HG02938 (cell line): ENCODE results near the gene METTL9.
"Not testable (repeated sequence)": the region's sequence is repeated elsewhere in the genome, so short reads cannot be mapped to it uniquely, and the experiment has no call there.

Experiments used
- ATAC-seq: cut with Tn5 transposase; IDR thresholded peaks from one replicate; pipeline ENCODE4 v1.9.1; 2021; ENCODE audit warnings: mild to moderate bottlenecking, moderate library complexity; ENCODE audit not compliant: unreplicated experiment

Gene METTL9

GRCh38 chr16:21599122-21600030 lies at the start of gene METTL9:
Gene METTL9 (plus strand): TSS chr16:21599577. CDS start chr16:21599734, 157 bp downstream.
- peak; percentile 82 for ATAC-seq

DNA sequence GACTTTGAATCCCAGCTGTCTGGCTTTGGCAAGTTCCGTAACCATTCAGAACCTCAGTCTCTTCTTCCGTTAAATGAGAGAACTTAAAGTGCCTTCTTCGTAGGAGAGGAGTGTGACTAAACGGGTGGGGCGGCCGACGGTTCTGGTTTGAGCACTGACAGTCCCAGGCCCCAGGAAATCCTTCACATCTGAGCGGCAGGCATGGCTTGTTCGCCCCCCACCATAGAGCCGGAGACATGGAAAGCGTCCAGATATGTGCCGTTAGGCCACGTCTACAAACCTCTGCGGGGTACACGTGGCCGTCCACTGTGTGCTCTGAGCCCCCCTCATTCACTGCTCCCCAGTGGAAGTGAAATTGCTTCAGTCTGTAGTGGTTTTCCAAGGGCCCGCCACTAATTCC lies 49.4 kb upstream of the METTL9 start:
- ATAC-seq: not testable (repeated sequence)

DNA sequence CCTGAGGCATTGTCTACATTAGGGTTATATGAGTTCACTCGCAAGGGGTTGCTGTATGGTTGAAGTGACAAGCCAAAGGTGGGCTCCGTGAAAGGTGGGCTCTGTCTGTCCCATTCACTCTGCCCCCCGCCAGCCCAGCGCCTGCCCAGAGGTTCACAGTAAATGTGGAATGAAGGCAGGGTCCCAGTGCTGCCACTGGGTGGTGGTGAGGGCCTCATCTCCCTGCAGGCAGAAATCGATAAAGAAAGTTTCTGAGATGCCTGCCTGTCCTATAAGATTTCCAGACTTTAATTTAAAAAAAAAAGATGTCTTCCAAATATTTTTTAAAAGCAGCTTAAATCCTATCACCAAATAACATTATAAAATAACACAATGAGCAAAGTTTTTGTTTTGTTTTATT lies 48.9 kb upstream of the METTL9 start:
- not testable (repeated sequence) for ATAC-seq

GRCh38 chr16:21551076-21551475 lies 48.3 kb upstream of the METTL9 start:
- not testable (repeated sequence) for ATAC-seq

GRCh38 chr16:21551600-21551999 lies 47.8 kb upstream of the METTL9 start:
- ATAC-seq: not testable (repeated sequence)

DNA sequence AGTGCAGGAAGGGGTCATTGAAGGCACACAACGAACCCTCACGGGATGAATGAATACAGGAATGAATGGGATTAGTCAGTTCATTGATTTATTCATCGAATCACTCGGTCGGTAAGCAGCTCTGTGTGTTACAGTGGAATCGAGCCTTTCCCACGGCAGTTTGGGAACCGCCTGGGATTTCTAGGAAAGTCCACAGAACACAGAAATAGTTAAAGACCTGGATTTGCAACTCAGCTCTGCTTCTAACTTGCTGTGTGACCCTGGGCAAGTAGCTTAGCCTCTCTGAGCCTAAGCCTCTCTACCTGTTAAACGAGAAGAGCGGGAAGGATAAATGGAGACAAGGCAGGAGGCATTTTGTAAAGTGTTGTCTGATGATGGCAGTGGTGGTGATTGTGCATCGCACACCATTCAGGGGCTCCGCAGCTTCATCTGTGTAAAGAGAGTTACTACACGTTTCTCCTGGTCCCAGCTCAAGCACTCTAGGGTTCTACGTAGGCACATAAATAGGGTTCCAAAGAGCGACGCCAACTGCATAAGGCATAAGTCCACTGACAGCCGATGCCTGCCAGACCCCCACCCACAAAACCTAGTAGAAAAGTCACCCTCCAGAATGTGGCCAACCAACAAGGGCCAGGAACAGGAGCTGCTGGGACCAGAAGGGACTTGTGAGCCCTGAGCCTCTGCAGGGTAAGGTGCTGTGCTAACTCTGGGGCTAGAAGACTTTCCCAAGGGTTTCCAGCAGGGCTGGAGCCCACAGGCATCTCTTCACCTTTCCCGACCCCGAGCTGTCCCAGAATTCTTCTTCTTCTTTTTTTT lies 45.7 kb upstream of the METTL9 start:
- ATAC-seq: not testable (repeated sequence)

DNA sequence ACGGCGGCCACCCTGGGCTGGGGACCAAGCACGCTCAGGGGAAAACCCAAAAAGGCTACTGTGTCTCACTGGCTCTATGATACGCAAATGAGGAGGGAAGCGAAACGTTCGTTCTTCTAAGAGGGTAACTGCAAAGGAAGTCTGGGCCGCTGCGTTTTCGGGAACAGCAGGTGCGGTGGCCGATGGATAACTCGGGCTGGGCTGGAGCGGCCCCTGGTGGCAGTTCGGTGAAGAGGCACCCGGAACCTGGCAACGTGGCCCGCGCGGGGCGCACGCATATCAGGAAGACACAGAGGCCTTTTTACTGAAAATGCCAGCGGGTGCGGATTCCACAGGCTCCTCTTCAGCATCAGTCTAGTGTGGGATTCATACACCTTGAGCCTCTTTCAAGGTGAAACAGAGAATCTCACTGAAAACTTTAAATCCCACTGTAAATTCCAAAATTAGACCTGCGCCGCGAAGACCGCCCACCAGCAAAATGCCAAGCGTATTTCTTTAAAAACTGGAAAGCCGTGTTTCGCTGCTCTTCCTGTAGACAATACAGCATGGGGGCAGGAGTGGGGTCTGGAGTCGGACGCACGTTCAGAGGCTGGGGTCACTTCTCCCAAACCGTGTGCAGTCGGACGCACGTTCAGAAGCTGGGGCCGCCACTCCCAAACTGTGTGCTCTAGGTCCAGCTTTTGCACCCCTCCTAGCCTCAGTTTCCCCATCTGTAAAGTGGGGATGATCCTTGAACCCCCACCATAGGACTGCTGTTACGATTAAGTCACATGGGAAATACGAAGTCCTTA lies 44.4 kb upstream of the METTL9 start:
- peak; percentile 98 for ATAC-seq

DNA sequence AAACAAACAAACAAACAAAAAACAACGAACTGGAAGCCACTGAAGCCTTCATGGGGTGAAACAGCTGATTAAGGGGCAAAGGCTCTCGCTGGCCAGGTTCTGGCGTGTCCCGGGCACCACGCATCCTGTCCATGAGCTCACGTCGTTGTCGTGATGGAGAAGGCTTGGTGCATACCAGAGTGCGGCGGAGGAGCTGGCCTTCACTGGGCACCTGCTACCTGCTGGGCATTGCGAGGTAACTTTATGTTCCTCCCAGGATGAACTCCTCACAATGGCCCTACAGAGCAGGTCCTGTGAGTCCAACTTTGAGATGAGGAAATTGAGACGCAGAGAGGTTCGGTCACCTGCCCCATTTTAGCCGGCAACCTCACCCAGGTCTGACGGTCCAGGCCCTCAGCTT lies 43.8 kb upstream of the METTL9 start:
- ATAC-seq: not testable (repeated sequence)

DNA sequence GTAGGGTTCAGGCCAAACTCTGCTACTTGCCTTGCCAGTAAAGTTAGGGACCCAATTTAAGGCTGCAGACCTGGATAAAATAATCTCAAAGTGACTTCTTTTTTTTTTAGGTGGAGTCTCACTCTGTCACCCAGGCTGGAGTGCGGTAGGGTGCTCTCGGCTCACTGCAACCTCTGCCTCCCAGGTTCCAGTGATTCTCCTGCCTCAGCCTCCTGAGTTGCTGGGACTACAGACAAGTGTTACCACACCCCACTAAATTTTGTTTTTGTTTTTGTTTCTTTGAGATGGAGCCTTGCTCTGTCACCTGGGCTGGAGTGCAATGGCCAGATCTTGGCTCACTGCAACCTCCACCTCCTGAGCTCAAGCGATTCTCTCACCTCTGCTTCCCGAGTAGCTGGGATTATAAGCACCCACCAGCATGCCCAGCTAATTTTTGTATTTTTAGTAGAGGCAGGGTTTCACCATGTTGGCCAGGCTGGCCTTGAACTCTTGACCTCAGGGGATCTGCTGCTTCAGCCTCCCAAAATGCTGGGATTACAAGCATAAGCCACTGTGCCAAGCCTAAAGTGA lies 43.3 kb upstream of the METTL9 start:
- ATAC-seq: not testable (repeated sequence)

DNA sequence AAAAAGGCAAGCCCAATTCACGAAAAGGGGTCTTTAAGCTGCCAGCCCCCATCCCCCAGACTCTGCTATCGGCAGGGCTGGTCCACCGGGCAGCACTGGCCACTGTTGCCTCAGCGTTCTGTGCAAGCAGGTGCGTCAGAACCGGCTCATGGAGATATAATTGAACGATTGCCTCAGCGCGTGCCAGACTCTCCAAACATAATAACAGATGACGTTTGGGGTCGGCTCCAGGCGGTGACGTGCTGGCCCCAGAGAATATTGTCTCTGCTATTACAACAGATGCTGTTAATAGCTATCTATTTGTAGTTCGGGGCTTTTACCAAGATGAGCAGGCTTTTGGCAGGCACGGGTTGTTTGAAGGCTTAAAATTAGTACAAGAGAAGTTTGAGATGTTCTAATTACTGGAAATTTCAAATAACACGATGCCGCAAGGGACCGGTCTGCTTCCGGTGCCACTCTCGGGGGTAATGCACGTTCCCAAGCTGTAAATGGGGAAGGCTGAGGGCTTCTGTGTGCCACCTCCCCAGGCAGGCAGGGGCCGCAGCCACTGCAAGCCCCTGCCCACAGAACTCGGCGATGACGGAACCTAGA lies 42.6 kb upstream of the METTL9 start:
- ATAC-seq: not testable (repeated sequence)

DNA sequence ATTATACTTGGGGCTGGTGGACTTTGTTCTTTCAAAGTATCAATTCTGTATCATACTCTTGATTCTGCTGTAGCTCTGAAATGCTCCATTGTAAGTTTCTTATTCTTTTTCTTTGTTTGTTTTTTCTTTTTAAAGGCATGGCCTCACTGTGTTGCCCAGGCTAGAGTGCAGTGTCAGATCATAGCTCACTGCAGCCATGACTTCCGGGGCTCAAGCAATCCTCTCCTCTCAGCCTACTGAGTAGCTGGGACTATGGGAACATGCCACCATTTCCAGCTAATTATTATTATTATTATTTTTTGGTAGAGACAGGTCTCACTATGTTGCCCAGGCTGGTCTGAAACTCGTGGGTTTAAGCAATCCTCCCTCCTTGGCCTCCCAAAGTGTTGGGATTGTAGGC lies 38.9 kb upstream of the METTL9 start:
- no peak for ATAC-seq

DNA sequence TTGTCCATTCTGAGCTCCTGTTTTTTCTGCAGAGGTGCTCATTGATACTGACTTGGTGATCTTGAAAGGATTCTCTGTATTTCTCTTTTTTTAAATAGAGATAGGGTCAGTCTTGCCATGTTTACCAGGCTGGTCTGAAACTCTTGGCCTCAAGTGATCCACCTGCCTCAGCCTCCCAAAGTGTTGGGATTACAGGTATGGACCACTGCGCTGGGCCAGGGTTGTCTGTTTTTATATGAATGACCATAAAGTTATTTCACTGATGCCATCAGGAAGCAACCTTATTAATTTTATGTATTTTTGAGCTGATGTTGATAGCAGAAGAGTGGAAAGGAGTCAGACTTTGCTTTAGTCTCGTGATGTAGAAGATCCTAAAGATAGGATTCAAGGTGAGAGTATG lies 35.7 kb upstream of the METTL9 start:
- no peak for ATAC-seq

GRCh38 chr16:21564367-21564766 lies 35.0 kb upstream of the METTL9 start:
- ATAC-seq: not testable (repeated sequence)

GRCh38 chr16:21565507-21565860 lies 33.9 kb upstream of the METTL9 start:
- ATAC-seq: no peak

GRCh38 chr16:21565861-21566669 lies 33.3 kb upstream of the METTL9 start:
- no peak for ATAC-seq

DNA sequence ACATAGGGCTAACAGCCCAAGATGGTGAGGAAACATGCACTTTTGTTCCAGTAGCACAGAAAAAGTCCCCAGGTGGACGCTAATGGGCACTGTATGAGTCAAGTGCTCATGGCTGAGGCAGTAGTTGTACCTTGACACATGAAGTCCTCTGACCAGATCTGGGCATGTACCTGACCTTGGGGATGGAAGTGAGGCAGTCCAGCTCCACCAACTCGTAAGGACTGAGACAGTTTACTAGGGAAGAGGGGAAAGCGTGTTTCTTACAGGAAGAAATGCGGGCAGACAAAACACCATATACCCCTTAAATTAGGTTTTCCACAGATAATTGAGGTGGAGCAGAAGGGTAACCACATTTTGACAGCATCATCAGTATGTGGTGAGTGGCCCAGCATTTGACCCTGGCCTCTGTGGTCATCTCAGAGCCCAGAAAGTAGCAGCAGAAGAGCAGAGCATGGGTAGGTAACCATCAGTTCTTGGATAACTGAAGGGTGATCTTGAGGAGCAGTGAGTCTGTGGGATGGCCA lies 32.4 kb upstream of the METTL9 start:
- no peak for ATAC-seq

GRCh38 chr16:21567496-21567895 lies 31.9 kb upstream of the METTL9 start:
- ATAC-seq: not testable (repeated sequence)

DNA sequence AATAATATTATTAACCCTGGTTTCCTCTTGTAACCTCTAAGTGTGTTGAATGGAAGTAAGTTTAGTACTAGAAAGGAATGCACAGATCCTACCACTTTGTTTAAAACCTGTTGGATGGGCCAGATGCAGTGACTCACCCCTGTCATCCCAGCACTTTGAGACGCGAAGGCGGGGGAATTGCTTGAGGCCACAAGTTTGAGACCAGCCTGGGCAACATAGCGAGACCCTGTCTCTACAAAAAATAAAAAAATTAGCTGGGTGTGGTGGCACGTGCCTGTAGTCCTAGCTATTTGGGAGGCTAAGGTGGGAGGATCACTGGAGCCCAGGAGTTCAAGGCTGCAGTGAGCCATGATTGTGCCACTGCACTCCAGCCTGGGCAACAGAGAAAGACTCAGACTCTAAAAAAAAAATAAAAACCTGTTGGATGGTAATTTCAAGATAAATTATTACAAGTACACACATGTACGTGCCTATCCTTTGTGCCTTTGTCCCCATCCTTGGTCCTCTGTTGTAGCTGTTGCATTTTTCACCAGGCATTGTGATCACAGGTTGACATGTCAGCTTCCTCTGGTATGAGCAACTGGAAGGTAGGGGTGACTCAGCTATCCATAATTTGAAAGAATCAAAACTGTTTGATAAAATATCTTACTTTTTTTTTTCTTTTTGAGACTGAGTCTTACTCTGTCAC lies 30.7 kb upstream of the METTL9 start:
- ATAC-seq: no peak

DNA sequence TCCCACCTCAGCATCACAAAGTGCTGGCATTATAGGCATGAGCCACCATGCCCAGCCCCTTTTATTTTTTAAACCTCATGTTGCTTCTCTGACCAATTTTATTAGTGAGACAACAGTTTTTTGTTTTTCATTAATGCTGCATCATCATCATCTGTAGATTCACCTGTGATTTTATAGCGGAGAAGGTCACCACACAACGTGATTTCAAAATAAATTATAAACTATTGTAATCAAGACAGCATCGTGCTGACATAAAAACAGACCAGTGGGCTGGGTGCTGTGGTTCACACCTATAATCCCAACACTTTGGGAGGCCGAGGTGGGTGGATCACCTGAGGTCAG lies 28.7 kb upstream of the METTL9 start:
- no peak for ATAC-seq
